Measurements from ENCODE around the gene SAMD4A. TPM values are rescaled to one million over a fixed set of nuclear protein-coding genes. Genes with fewer than 3 reads are reported as not detected.

The SAMD4A gene
- total RNA-seq, 1 experiment from 2014 or later: 2.9 TPM

GRCh38 chr14:54836231-54836630 is 269.3 kb downstream of the SAMD4A start:
- in situ Hi-C loops (cut with HindIII; ENCODE audit: low pct_unique_long_range_greater_than_20kb, low sequenced_read_pairs): no loop called here
- DNase-seq (ENCODE audit: low read depth): no peak

GRCh38 chr14:54837508-54838149 is 270.7 kb downstream of the SAMD4A start:
- no peak for DNase-seq (ENCODE audit: low read depth)
- in situ Hi-C loops (cut with HindIII; ENCODE audit: low pct_unique_long_range_greater_than_20kb, low sequenced_read_pairs): no loop called here

- DNase-seq (ENCODE audit: low read depth): no peak
- in situ Hi-C loops (cut with HindIII; ENCODE audit: low pct_unique_long_range_greater_than_20kb, low sequenced_read_pairs): no loop called here
Measured at GRCh38 chr14:54838931-54839512, 272.1 kb downstream of the SAMD4A start.

- in situ Hi-C loops (cut with HindIII; ENCODE audit: low pct_unique_long_range_greater_than_20kb, low sequenced_read_pairs): no loop called here
- DNase-seq (ENCODE audit: low read depth): no peak
Measured at GRCh38 chr14:54839701-54840119, 272.8 kb downstream of the SAMD4A start.

- no peak for DNase-seq (ENCODE audit: low read depth)
- in situ Hi-C loops (cut with HindIII; ENCODE audit: low pct_unique_long_range_greater_than_20kb, low sequenced_read_pairs): no loop called here
Measured at GRCh38 chr14:54840336-54840735, 273.4 kb downstream of the SAMD4A start.

GRCh38 chr14:54840798-54841197 is 273.9 kb downstream of the SAMD4A start:
- DNase-seq (ENCODE audit: low read depth): no peak
- in situ Hi-C loops (cut with HindIII; ENCODE audit: low pct_unique_long_range_greater_than_20kb, low sequenced_read_pairs): no loop called here

Other genes starting within 250 kb of the SAMD4A start
- gene CDKN3, start 170.1 kb upstream of the SAMD4A start, total RNA-seq (2014; rRNA removed; shearing (Covaris generic); ENCODE audit: low replicate concordance): 101 and 107 TPM in 2 replicates
- gene CNIH1, start 125.8 kb upstream of the SAMD4A start, total RNA-seq (2014; rRNA removed; shearing (Covaris generic); ENCODE audit: low replicate concordance): 114 and 150 TPM in 2 replicates
- 45.7 and 52.3 TPM in 2 replicates for gene GMFB, start 78.1 kb upstream of the SAMD4A start, total RNA-seq (2014; rRNA removed; shearing (Covaris generic); ENCODE audit: low replicate concordance)
- gene CGRRF1, start 57.2 kb upstream of the SAMD4A start, total RNA-seq (2014; rRNA removed; shearing (Covaris generic); ENCODE audit: low replicate concordance): 9.9 and 13.5 TPM in 2 replicates